Neural progenitor cell (in vitro differentiated cells): ENCODE measurements around the gene C12orf75. TPM values are rescaled to one million over a fixed set of nuclear protein-coding genes. Genes with fewer than 3 reads are reported as not detected.

Source experiments
- DNase-seq: peaks from one replicate; pipeline ENCODE4 v3.0.0-alpha.2; 2016; ENCODE audit warnings: low spot score
- H2AFZ ChIP-seq: fragments of 200-600 bp; sonication (generic); replicated peaks from 2 replicates; pipeline ENCODE4 v1.6.1; 2016; ENCODE audit warnings: antibody characterized with exemption
- H3F3A ChIP-seq: fragments of 200-600 bp; sonication (generic); 2 replicates; pipeline ENCODE4 v1.6.1; 2016; ENCODE audit warnings: antibody characterized with exemption, low read depth
- H3K27ac ChIP-seq: fragments of 200-600 bp; sonication (generic); 2 replicates; pipeline ENCODE4 v1.5.1; 2016; ENCODE audit warnings: mild to moderate bottlenecking
- H3K27me3 ChIP-seq: fragments of 200-600 bp; sonication (generic); 2 replicates; pipeline ENCODE4 v1.6.1; 2016; ENCODE audit warnings: mild to moderate bottlenecking, moderate library complexity
- H3K36me3 ChIP-seq: fragments of 200-600 bp; sonication (generic); 2 replicates; pipeline ENCODE4 v1.5.1; 2016
- H3K4me1 ChIP-seq: fragments of 200-600 bp; sonication (generic); 2 replicates; pipeline ENCODE4 v1.6.1; 2016; ENCODE audit warnings: mixed run types
- H3K4me2 ChIP-seq: fragments of 200-600 bp; sonication (generic); 2 replicates; pipeline ENCODE4 v1.6.1; 2016
- H3K4me3 ChIP-seq: fragments of 200-600 bp; sonication (generic); 2 replicates; pipeline ENCODE4 v1.5.1; 2016
- H3K79me2 ChIP-seq: fragments of 200-600 bp; sonication (generic); 2 replicates; pipeline ENCODE4 v1.6.1; 2016; ENCODE audit warnings: low read depth
- H3K9ac ChIP-seq: fragments of 200-600 bp; sonication (generic); 2 replicates; pipeline ENCODE4 v1.6.1; 2016
- H3K9me3 ChIP-seq: fragments of 200-600 bp; sonication (generic); 2 replicates; pipeline ENCODE4 v1.5.1; 2016; ENCODE audit warnings: low read depth
- H4K20me1 ChIP-seq: fragments of 200-600 bp; sonication (generic); 2 replicates; pipeline ENCODE4 v1.6.1; 2016; ENCODE audit warnings: low read depth
- H3K27ac Mint-ChIP-seq: 3 replicates; pipeline ENCODE4 v1.8.0; 2021; ENCODE audit warnings: mixed read lengths
- H3K27me3 Mint-ChIP-seq: 2 replicates; pipeline ENCODE4 v1.8.0; 2022; ENCODE audit warnings: low read depth, mild to moderate bottlenecking, inconsistent platforms, moderate library complexity, mixed read lengths; ENCODE audit not compliant: insufficient read depth
- H3K36me3 Mint-ChIP-seq: 3 replicates; pipeline ENCODE4 v1.8.0; 2021; ENCODE audit warnings: mixed read lengths
- H3K4me1 Mint-ChIP-seq: 3 replicates; pipeline ENCODE4 v1.8.0; 2021; ENCODE audit warnings: mixed read lengths
- H3K4me3 Mint-ChIP-seq: 3 replicates; pipeline ENCODE4 v1.8.0; 2021; ENCODE audit warnings: mild to moderate bottlenecking, moderate library complexity, mixed read lengths
- H3K9me3 Mint-ChIP-seq: 3 replicates; pipeline ENCODE4 v1.8.0; 2020; ENCODE audit warnings: mixed read lengths
- EZH2 ChIP-seq: fragments of 200-600 bp; sonication (generic); IDR thresholded peaks from 2 replicates; pipeline ENCODE4 v1.6.1; 2017; ENCODE audit warnings: antibody characterized with exemption, mild to moderate bottlenecking, moderate library complexity
- EZH2phosphoT487 ChIP-seq: fragments of 200-600 bp; sonication (generic); IDR thresholded peaks from 2 replicates; pipeline ENCODE4 v1.6.1; 2017; ENCODE audit warnings: antibody characterized with exemption
- total RNA-seq: library from RNA; depleted of rRNA; stranded (reverse); fragments of >200 nt; gene quantifications from 2 replicates; pipeline ENCODE4 v1.2.3, GENCODE V29; 2015; ENCODE audit warnings: low replicate concordance
- TF ChIP-seq, protein P1 (sequence below): fragments of 200-600 bp; sonication (generic); IDR thresholded peaks from 2 replicates; pipeline ENCODE4 v1.5.1; 2017; ENCODE audit warnings: antibody characterized with exemption, mild to moderate bottlenecking

The C12orf75 gene
- total RNA-seq, 1 donor from 2014 or later: 59.9 TPM

DNA sequence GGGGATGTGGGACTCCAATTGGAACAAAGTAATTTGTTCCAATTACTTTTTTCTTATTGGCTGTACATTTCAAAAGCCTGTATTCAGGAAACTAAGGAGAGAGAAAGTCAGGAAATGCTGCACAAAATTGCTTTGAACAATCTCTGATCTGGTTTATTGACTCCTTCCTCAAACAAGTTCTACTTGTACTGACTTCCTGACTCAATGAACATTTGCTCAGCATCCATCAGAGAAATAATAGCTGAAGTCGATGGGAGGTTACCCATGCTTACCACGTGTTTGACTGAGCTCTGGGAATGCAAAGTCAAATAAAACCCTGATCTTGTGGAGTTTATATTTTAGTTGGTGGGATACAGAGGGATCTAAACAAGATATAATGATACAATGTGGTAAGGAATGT is 15.4 kb upstream of the C12orf75 start:
- no peak overlapping the region for H3K4me3 Mint-ChIP-seq
- no peak for DNase-seq
- H3K4me2 ChIP-seq: no peak overlapping the region
- H2AFZ ChIP-seq: no peak overlapping the region
- TF ChIP-seq EZH2phosphoT487: no peak
- TF ChIP-seq, protein P1, sequence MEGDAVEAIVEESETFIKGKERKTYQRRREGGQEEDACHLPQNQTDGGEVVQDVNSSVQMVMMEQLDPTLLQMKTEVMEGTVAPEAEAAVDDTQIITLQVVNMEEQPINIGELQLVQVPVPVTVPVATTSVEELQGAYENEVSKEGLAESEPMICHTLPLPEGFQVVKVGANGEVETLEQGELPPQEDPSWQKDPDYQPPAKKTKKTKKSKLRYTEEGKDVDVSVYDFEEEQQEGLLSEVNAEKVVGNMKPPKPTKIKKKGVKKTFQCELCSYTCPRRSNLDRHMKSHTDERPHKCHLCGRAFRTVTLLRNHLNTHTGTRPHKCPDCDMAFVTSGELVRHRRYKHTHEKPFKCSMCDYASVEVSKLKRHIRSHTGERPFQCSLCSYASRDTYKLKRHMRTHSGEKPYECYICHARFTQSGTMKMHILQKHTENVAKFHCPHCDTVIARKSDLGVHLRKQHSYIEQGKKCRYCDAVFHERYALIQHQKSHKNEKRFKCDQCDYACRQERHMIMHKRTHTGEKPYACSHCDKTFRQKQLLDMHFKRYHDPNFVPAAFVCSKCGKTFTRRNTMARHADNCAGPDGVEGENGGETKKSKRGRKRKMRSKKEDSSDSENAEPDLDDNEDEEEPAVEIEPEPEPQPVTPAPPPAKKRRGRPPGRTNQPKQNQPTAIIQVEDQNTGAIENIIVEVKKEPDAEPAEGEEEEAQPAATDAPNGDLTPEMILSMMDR: no peak
- no peak overlapping the region for H3K9ac ChIP-seq
- H3F3A ChIP-seq: no peaks in the 10 kb centered on the region
- H3K4me1 Mint-ChIP-seq: no peaks in the 10 kb centered on the region
- no peaks in the 10 kb centered on the region for H3K27me3 ChIP-seq
- H3K27ac ChIP-seq: no peak overlapping the region
- peaks cover 13% of the 10 kb centered on the region for H3K9me3 Mint-ChIP-seq
- no peaks in the 10 kb centered on the region for H3K36me3 ChIP-seq
- peaks cover 2% of the 10 kb centered on the region for H3K36me3 Mint-ChIP-seq
- no peaks in the 10 kb centered on the region for H3K79me2 ChIP-seq
- no peaks in the 10 kb centered on the region for H3K4me1 ChIP-seq
- H3K4me3 ChIP-seq: no peak overlapping the region
- H4K20me1 ChIP-seq: no peaks in the 10 kb centered on the region
- H3K27me3 Mint-ChIP-seq: no peaks in the 10 kb centered on the region
- H3K9me3 ChIP-seq: no peaks in the 10 kb centered on the region
- H3K27ac Mint-ChIP-seq: no peak overlapping the region

- Histone ChIP-seq H3K4me2 (no peak overlapping the region), H3K27ac (no peak overlapping the region), H3K9me3 (no peaks in the 10 kb centered on the region), H3K4me3 (no peak overlapping the region), H3K79me2 (no peaks in the 10 kb centered on the region), H3K4me1 (no peaks in the 10 kb centered on the region), H3K27me3 (no peaks in the 10 kb centered on the region), H3F3A (no peaks in the 10 kb centered on the region), H4K20me1 (no peaks in the 10 kb centered on the region), H3K36me3 (no peaks in the 10 kb centered on the region), H3K9ac (no peak overlapping the region), H2AFZ (no peak overlapping the region)
- Mint-ChIP-seq H3K9me3 (peaks cover 12% of the 10 kb centered on the region), H3K4me1 (no peaks in the 10 kb centered on the region), H3K36me3 (peaks cover 2% of the 10 kb centered on the region), H3K4me3 (no peak overlapping the region), H3K27me3 (no peaks in the 10 kb centered on the region), H3K27ac (no peak overlapping the region)
- no peak for DNase-seq
- TF ChIP-seq EZH2: no peak
- TF ChIP-seq, protein P1: no peak
- no peak for TF ChIP-seq EZH2phosphoT487
These were observed 14.8 kb upstream of the C12orf75 start for GRCh38 chr12:105315726-105316125.

- no peaks in the 10 kb centered on the region for H3K27me3 ChIP-seq
- DNase-seq: no peak
- Mint-ChIP-seq H3K4me3 (no peak overlapping the region), H3K4me1 (no peaks in the 10 kb centered on the region), H3K27me3 (no peaks in the 10 kb centered on the region), H3K9me3 (peaks cover 12% of the 10 kb centered on the region), H3K36me3 (peaks cover 2% of the 10 kb centered on the region), H3K27ac (no peak overlapping the region)
- no peaks in the 10 kb centered on the region for H3K9me3 ChIP-seq
- H3K4me1 ChIP-seq: no peaks in the 10 kb centered on the region
- H3K79me2 ChIP-seq: no peaks in the 10 kb centered on the region
- no peaks in the 10 kb centered on the region for H4K20me1 ChIP-seq
- H3K4me2 ChIP-seq: no peak overlapping the region
- H3K36me3 ChIP-seq: no peaks in the 10 kb centered on the region
- TF ChIP-seq EZH2: no peak
- TF ChIP-seq EZH2phosphoT487: no peak
- H2AFZ ChIP-seq: no peak overlapping the region
- H3K9ac ChIP-seq: no peak overlapping the region
- H3F3A ChIP-seq: no peaks in the 10 kb centered on the region
- H3K4me3 ChIP-seq: no peak overlapping the region
- H3K27ac ChIP-seq: no peak overlapping the region
These were observed 13.3 kb upstream of the C12orf75 start for GRCh38 chr12:105316931-105317852.
